Right hindlimb (tissue), 1 donor: ENCODE data around the gene CD5L.

Experiments
- DNase-seq: peaks from one replicate; pipeline ENCODE4 v3.0.0-alpha.2; 2018

The CD5L gene

GRCh38 chr1:157841708-157842107, at the start of gene CD5L:
Gene CD5L (minus strand): TSS chr1:157841808. CDS start chr1:157841701, 107 bp downstream.
- no peak for DNase-seq

GRCh38 chr1:157882580-157882979, 41.0 kb upstream of the CD5L start:
- DNase-seq, result no peak

- no peak for DNase-seq
Measured at GRCh38 chr1:157880621-157881020, 39.0 kb upstream of the CD5L start.

GRCh38 chr1:157878059-157878458, 36.5 kb upstream of the CD5L start:
- no peak for DNase-seq

- DNase-seq, result no peak
Measured at GRCh38 chr1:157870490-157870889, 28.9 kb upstream of the CD5L start.

- no peak for DNase-seq
Measured at GRCh38 chr1:157868654-157869053, 27.0 kb upstream of the CD5L start.

- DNase-seq, result no peak
Measured at GRCh38 chr1:157862114-157863070, 20.8 kb upstream of the CD5L start.

- DNase-seq, result no peak
Measured at GRCh38 chr1:157856538-157856937, 14.9 kb upstream of the CD5L start.

GRCh38 chr1:157852476-157852875, 10.9 kb upstream of the CD5L start:
- DNase-seq, result no peak

- no peak for DNase-seq
Measured at GRCh38 chr1:157849229-157849875, 7.7 kb upstream of the CD5L start.

- DNase-seq, result no peak
Measured at GRCh38 chr1:157844089-157844830, 2.7 kb upstream of the CD5L start.

GRCh38 chr1:157842939-157843338, 1.3 kb upstream of the CD5L start:
- DNase-seq, result no peak

GRCh38 chr1:157838966-157839365, 2.6 kb downstream of the CD5L start:
- no peak for DNase-seq

- no peak for DNase-seq
Measured at GRCh38 chr1:157834430-157834829, 7.2 kb downstream of the CD5L start.

- DNase-seq, result no peak
Measured at GRCh38 chr1:157833145-157833544, 8.5 kb downstream of the CD5L start.

GRCh38 chr1:157831968-157832626, 9.5 kb downstream of the CD5L start:
- DNase-seq, result no peak

- no peak for DNase-seq
Measured at GRCh38 chr1:157830887-157831286, 10.7 kb downstream of the CD5L start.

GRCh38 chr1:157829711-157830110, 11.9 kb downstream of the CD5L start:
- DNase-seq, result no peak

GRCh38 chr1:157829210-157829609, 12.4 kb downstream of the CD5L start:
- no peak for DNase-seq

- DNase-seq, result no peak
Measured at GRCh38 chr1:157820299-157820698, 21.3 kb downstream of the CD5L start.

GRCh38 chr1:157819896-157820295, 21.7 kb downstream of the CD5L start, which contains the start of gene FCRL1:
Gene FCRL1 (minus strand): TSS chr1:157820120. CDS start chr1:157820037, 83 bp downstream.
- no peak for DNase-seq

- DNase-seq, result no peak
Measured at GRCh38 chr1:157819215-157819614, 22.4 kb downstream of the CD5L start.

GRCh38 chr1:157813269-157813668, 28.3 kb downstream of the CD5L start:
- DNase-seq, result no peak
